ENCODE results near the gene FGF14.

Gene FGF14

DNA sequence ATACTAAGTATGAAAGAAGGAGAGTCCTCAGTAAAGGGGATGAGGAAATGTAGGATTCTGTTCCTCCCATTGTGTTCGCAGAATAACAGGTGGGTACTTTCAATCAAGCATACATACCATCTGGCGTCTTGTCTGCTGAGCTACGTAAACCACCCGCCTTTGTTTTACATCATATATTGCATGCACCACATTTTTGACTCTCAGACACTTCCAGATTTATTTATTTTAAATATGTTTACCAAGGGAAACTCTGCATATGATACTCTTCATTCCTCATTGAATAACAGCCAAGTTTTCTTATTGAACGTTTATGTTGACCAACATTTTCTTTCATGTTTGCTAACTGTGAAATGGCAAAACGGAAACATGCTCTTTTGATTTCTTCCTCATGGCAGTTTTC is 174.1 kb downstream of the FGF14 start:
- no peaks in the 10 kb centered on the region for H3K9me3 ChIP-seq (ENCODE audit: control insufficient read depth, low read length)
- H3K4me2 ChIP-seq (ENCODE audit: low read length) = no peak overlapping the region
- no peak overlapping the region for H2AFZ ChIP-seq
- no peaks in the 10 kb centered on the region for H3K79me2 ChIP-seq
- no peak overlapping the region for H3K4me3 ChIP-seq (ENCODE audit: low read depth, low read length)
- no peaks in the 10 kb centered on the region for H3K36me3 ChIP-seq (ENCODE audit: control insufficient read depth, insufficient read depth, low read length)
- H3K27ac ChIP-seq = no peak overlapping the region
- TF ChIP-seq CTCF (IDR thresholded peaks at IDR 0.05) = no peak
- H3K27me3 ChIP-seq (ENCODE audit: control insufficient read depth, insufficient read depth, low read length) = no peaks in the 10 kb centered on the region
- no peak overlapping the region for H3K9ac ChIP-seq
- H3K4me1 ChIP-seq = no peaks in the 10 kb centered on the region

DNA sequence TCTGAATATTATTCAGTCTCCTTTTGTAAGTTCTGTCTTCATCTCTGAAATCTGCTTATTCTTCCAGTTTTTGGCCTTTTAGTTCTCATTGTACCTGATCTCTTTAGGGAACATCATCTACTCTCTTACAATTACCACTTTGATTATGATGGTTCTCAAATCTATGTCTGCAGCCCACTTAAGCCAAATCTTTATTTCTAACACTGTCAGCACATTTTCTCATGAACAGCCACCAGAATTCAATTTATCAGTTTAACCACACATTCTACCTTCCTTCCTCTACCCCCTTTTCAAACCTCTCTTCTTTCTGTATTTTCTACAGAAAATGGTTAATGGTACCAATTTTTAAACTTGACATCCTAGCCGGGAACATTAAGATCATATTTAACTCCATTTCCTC is 175.3 kb downstream of the FGF14 start:
- Histone ChIP-seq H3K36me3 (ENCODE audit: control insufficient read depth, insufficient read depth, low read length) (no peaks in the 10 kb centered on the region), H3K9me3 (ENCODE audit: control insufficient read depth, low read length) (no peaks in the 10 kb centered on the region), H3K4me1 (no peaks in the 10 kb centered on the region), H3K79me2 (no peaks in the 10 kb centered on the region), H3K9ac (no peak overlapping the region), H3K4me2 (ENCODE audit: low read length) (no peak overlapping the region), H3K27me3 (ENCODE audit: control insufficient read depth, insufficient read depth, low read length) (no peaks in the 10 kb centered on the region), H3K27ac (no peak overlapping the region), H2AFZ (no peak overlapping the region), H3K4me3 (ENCODE audit: low read depth, low read length) (no peak overlapping the region)
- no peak for TF ChIP-seq CTCF (IDR thresholded peaks at IDR 0.05)

DNA sequence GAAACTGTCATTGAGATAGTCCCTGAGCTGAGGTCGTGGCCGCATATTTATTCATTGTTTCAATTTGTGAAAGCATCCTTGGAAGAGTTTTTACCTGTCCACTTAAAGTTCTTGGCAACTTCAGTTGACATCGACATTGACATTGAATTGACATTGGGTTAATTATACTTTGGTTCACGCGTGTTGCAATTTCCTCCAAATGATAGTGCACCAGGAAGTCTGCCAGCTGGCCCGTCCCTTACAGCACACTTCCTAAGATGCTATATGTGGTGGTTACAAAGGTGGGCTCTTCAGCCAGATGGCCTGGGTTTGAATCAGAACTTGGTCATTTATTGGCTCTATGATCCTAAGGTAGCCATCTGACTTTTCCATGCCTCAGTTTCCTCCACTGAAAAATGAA is 176.0 kb downstream of the FGF14 start:
- Histone ChIP-seq H3K36me3 (ENCODE audit: control insufficient read depth, insufficient read depth, low read length) (no peaks in the 10 kb centered on the region), H3K27ac (no peak overlapping the region), H2AFZ (no peak overlapping the region), H3K27me3 (ENCODE audit: control insufficient read depth, insufficient read depth, low read length) (no peaks in the 10 kb centered on the region), H3K9ac (no peak overlapping the region), H3K4me3 (ENCODE audit: low read depth, low read length) (no peak overlapping the region), H3K4me1 (no peaks in the 10 kb centered on the region), H3K4me2 (ENCODE audit: low read length) (no peak overlapping the region), H3K79me2 (no peaks in the 10 kb centered on the region), H3K9me3 (ENCODE audit: control insufficient read depth, low read length) (no peaks in the 10 kb centered on the region)
- no peak for TF ChIP-seq CTCF (IDR thresholded peaks at IDR 0.05)

DNA sequence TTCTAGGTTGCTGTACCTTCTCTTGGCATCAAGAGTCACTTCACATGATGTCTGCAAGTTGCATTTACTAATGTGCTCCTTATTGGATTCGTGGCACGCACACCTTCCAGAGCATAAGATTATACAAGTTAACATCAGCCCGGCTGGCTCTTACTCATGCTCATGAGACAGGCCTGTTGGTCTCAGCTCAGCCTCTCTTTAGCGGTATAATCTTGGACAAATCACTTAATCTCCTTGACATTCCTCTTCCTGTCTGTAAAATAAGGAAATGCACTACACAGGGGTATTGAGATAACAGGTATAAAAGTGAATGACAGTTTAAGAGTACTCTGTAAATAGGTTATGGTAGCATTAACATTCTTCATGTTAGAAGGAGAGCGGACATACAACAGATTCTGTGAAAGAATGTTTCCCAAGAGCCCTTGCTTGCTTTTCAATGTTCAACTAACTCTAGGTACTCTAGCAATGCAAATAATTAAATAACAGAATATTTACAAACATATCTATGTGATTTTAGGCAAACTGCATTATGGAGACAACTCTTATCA is 181.1 kb downstream of the FGF14 start:
- no peak for TF ChIP-seq CTCF (IDR thresholded peaks at IDR 0.05)
- Histone ChIP-seq H3K4me1 (no peaks in the 10 kb centered on the region), H3K9ac (no peak overlapping the region), H3K4me3 (ENCODE audit: low read depth, low read length) (no peak overlapping the region), H3K9me3 (ENCODE audit: control insufficient read depth, low read length) (no peaks in the 10 kb centered on the region), H3K4me2 (ENCODE audit: low read length) (no peak overlapping the region), H3K27me3 (ENCODE audit: control insufficient read depth, insufficient read depth, low read length) (no peaks in the 10 kb centered on the region), H3K36me3 (ENCODE audit: control insufficient read depth, insufficient read depth, low read length) (no peaks in the 10 kb centered on the region), H2AFZ (no peak overlapping the region), H3K27ac (no peak overlapping the region), H3K79me2 (no peaks in the 10 kb centered on the region)

GRCh38 chr13:102214956-102215355 is 186.9 kb downstream of the FGF14 start:
- TF ChIP-seq CTCF (IDR thresholded peaks at IDR 0.05) = no peak
- Histone ChIP-seq H3K9ac (no peak overlapping the region), H3K36me3 (ENCODE audit: control insufficient read depth, insufficient read depth, low read length) (no peaks in the 10 kb centered on the region), H3K4me2 (ENCODE audit: low read length) (no peak overlapping the region), H3K4me3 (ENCODE audit: low read depth, low read length) (no peak overlapping the region), H2AFZ (no peak overlapping the region), H3K79me2 (no peaks in the 10 kb centered on the region), H3K27me3 (ENCODE audit: control insufficient read depth, insufficient read depth, low read length) (no peaks in the 10 kb centered on the region), H3K4me1 (no peaks in the 10 kb centered on the region), H3K9me3 (ENCODE audit: control insufficient read depth, low read length) (no peaks in the 10 kb centered on the region), H3K27ac (no peak overlapping the region)
